Measurements from ENCODE around the gene OXA1L.
"Not testable (repeated sequence)": the region's sequence is repeated elsewhere in the genome, so short reads cannot be mapped to it uniquely, and the experiment has no call there.

The OXA1L gene

GRCh38 chr14:22801716-22802115 is 35.2 kb downstream of the OXA1L start:
- no peak for DNase-seq (ENCODE audit: low spot score)

- no peak for DNase-seq (ENCODE audit: low spot score)
These were observed 36.6 kb downstream of the OXA1L start for GRCh38 chr14:22802860-22803686.

- DNase-seq (ENCODE audit: low spot score), result no peak
These were observed 37.1 kb downstream of the OXA1L start for GRCh38 chr14:22803687-22803974.

- DNase-seq (ENCODE audit: low spot score), result not testable (repeated sequence)
These were observed 38.7 kb downstream of the OXA1L start for GRCh38 chr14:22805235-22805634.

GRCh38 chr14:22807432-22808087 is 41.1 kb downstream of the OXA1L start:
- DNase-seq (ENCODE audit: low spot score), result no peak

- no peak for DNase-seq (ENCODE audit: low spot score)
These were observed 42.1 kb downstream of the OXA1L start for GRCh38 chr14:22808388-22809209.

- DNase-seq (ENCODE audit: low spot score), result no peak
These were observed 45.2 kb downstream of the OXA1L start for GRCh38 chr14:22811722-22812121.

GRCh38 chr14:22812744-22813143 is 46.3 kb downstream of the OXA1L start:
- DNase-seq (ENCODE audit: low spot score), result no peak

GRCh38 chr14:22813145-22813544 is 46.7 kb downstream of the OXA1L start:
- DNase-seq (ENCODE audit: low spot score), result no peak

GRCh38 chr14:22814373-22814772 is 47.9 kb downstream of the OXA1L start:
- no peak for DNase-seq (ENCODE audit: low spot score)

- peak; percentile 26 for DNase-seq (ENCODE audit: low spot score)
These were observed 48.6 kb downstream of the OXA1L start, which contains the start of gene SLC7A7 for GRCh38 chr14:22814941-22815713. TSS of gene SLC7A7 (minus strand) at chr14:22815435. CDS start at chr14:22813398, 2,037 bp downstream.

GRCh38 chr14:22819151-22819988 is 52.9 kb downstream of the OXA1L start:
- no peak for DNase-seq (ENCODE audit: low spot score)

GRCh38 chr14:22820731-22821130 is 54.2 kb downstream of the OXA1L start:
- no peak for DNase-seq (ENCODE audit: low spot score)

GRCh38 chr14:22821193-22822015 is 54.9 kb downstream of the OXA1L start:
- DNase-seq (ENCODE audit: low spot score), result peak; percentile 43

GRCh38 chr14:22822016-22822570 is 55.6 kb downstream of the OXA1L start:
- DNase-seq (ENCODE audit: low spot score), result peak; percentile 26
